ENCODE results near the gene BSCL2.
"Not testable (repeated sequence)": the region's sequence is repeated elsewhere in the genome, so short reads cannot be mapped to it uniquely, and the experiment has no call there.

BSCL2 gene

DNA sequence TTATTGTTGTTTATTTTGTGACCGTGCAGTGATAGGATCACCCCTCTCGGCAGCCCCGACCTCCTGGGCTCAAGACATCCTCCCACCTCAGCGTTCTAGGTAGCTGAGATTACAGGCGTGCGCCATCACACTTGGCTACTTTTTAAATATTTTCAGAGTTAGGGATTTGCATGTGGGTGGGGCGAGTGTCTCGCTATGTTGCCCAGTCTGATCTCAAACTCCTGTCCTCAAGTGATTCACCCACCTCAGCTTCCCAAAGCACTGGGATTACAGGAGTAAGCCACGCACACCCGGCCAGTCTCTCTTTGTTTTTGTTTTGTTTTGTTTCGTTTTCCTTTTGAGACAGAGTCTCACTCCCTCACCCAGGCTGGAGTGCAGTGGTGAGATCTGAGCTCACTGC, 52.9 kb downstream of the BSCL2 start:
- TF ChIP-seq, protein P1, sequence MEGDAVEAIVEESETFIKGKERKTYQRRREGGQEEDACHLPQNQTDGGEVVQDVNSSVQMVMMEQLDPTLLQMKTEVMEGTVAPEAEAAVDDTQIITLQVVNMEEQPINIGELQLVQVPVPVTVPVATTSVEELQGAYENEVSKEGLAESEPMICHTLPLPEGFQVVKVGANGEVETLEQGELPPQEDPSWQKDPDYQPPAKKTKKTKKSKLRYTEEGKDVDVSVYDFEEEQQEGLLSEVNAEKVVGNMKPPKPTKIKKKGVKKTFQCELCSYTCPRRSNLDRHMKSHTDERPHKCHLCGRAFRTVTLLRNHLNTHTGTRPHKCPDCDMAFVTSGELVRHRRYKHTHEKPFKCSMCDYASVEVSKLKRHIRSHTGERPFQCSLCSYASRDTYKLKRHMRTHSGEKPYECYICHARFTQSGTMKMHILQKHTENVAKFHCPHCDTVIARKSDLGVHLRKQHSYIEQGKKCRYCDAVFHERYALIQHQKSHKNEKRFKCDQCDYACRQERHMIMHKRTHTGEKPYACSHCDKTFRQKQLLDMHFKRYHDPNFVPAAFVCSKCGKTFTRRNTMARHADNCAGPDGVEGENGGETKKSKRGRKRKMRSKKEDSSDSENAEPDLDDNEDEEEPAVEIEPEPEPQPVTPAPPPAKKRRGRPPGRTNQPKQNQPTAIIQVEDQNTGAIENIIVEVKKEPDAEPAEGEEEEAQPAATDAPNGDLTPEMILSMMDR (IDR thresholded peaks at IDR 0.05; ENCODE audit: low read depth, low read length) = no peak
- DNase-seq (ENCODE audit: low read depth in 2 of 2) = no peak

DNA sequence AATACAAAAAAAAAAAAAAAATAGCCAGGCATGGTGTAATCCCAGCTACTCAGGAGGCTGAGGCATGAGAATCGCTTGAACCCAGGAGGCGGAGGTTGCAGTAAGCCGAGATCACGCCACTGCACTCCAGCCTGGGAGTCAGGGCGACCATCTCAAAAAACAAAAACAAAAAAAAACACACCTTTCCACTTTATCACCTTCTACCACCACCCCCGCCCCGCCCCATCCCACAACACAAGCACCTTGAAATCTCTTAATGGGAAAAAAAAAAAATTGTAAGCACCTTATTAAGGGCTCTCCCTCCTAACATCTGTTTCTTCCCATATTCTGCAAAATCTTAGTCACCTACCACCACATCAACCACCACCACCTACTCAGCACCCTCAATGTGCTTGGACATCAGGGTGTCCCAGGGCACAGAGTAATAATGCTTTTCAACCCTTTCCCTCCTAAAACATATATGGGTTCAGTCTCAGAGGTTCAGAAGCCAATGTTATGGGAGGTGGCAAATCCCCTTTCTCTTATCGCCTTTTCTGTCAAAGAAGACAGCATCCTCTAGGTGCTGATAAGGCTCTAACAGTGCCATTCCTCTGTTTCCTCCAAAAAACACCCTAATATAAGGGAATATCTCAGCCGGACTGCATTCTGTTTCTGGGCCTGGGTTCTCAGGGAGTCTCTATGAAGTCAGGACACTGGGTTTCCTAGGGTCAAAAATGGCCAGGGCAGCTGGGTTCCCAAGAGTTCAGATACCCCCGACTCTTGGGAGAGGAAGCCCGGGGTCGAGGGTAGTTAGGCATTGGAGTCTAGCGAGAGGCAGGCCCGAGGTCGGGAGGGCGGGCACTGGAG, 54.8 kb downstream of the BSCL2 start:
- TF ChIP-seq, protein P1 (IDR thresholded peaks at IDR 0.05; ENCODE audit: low read depth, low read length) = no peak
- H3K4me3 ChIP-seq (replicated peaks in 1 of 2; ENCODE audit: low read depth in 2 of 2, low read length in 2 of 2) = peak overlapping the region; percentile 78 to 87
- peak in 1 of 2 donors; percentile 9 for DNase-seq (ENCODE audit: low read depth in 2 of 2)

More for the DNA sequence above, 52.9 kb downstream of the BSCL2 start:
- no peak overlapping the region for H3K4me3 ChIP-seq (replicated peaks in 1 of 2; ENCODE audit: low read depth in 2 of 2, low read length in 2 of 2)

DNA sequence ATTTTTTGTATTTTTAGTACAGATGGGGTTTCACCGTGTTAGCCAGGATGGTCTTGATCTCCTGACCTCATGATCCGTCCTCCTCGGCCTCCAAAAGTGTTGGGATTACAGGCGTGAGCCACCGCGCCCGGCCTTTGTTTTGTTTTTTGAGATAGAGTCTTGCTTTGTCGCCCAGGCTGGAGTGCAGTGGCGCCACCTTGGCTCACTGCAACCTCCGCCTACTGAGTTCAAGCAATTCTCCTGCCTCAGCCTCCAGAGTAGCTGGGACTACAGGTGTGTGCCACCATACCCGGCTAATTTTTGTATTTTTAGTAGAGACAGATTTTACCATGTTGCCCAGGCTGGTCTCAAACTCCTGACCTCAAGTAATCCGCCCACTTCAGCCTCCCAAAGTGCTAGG, 56.9 kb downstream of the BSCL2 start:
- DNase-seq (ENCODE audit: low read depth in 2 of 2); H3K4me3 ChIP-seq (replicated peaks in 1 of 2; ENCODE audit: low read depth in 2 of 2, low read length in 2 of 2): not testable (repeated sequence)

DNA sequence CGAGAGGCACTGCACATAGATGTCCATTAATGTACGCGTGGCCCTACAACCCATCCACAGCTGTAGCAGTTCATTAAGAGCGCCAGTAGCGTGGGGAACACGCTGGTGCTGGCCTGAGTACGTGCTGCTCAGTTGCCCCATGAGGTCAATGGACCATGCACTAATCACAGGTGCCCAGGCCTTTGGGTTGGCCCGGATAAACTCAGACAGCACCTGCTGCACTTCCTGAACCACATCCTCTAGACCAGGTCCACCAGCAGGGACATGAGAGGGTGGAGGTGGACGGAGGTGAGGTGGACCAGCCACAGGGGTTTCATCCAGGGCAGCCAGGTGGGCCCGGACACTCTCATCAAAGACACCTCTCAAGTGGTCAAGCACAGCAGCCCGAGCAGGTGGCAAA, 57.7 kb downstream of the BSCL2 start:
- H3K4me3 ChIP-seq (replicated peaks in 1 of 2; ENCODE audit: low read depth in 2 of 2, low read length in 2 of 2) = no peak overlapping the region
- TF ChIP-seq, protein P1 (IDR thresholded peaks at IDR 0.05; ENCODE audit: low read depth, low read length) = no peak
- no peak for DNase-seq (ENCODE audit: low read depth in 2 of 2)

DNA sequence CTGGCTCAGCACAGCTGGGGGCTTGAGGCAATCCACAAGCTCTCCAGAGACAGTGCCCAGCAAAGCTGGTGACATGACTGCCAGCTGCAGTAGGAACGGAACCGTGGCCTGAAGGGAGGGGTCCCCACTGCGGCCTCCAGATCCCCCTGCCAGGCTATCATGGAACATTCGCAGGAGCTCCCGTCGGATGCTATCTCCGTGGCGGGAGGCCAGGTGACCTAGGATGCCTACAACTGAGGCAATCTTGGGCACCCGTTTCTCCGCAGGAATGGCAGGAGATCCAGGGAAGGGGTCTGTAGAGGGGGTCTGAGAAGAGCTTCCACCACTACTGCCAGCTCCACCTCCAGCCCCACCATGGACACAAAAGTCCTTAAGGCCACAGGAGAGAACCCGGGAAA, 58.3 kb downstream of the BSCL2 start:
- DNase-seq (ENCODE audit: low read depth in 2 of 2) = no peak
- TF ChIP-seq, protein P1 (IDR thresholded peaks at IDR 0.05; ENCODE audit: low read depth, low read length) = no peak
- H3K4me3 ChIP-seq (replicated peaks in 1 of 2; ENCODE audit: low read depth in 2 of 2, low read length in 2 of 2) = no peak overlapping the region

DNA sequence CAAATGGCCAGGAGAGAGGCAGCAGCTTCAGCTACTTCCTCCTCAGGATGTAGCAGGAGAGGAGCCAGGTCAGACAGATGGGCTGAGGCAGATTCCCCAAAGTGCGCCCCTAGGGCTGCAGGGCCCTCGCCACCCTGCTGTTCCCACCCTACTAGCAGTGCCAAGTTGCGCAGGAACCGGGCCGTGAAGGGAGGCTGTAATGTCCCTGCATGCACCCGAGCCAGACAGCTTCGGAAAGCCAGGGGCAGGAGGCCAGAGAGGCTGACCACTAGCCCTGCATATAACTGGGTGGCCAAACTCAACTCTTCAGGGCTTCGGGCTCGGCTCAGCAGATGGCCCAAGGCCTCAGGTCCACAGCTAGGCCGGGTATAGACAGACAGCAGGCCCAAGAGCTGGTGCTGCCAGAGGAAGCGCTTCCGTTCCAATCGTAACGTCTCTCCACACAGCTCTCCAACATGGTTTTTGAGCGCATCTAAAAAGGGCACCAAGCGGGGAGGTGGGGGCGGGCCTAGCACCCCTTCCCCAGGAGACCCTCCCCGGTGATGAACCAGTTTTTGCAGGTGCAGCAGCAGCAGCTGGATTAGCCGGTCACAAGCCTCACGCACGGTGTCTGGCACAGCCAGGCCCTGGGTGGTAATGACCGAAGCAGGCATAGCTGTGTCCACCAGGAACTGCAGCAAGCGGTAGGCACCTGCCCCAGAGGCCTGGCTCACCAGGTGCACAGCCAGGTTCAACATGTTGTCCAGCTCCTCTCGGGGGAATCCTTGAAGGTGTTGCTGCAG, 58.8 kb downstream of the BSCL2 start:
- H3K4me3 ChIP-seq (replicated peaks in 1 of 2; ENCODE audit: low read depth in 2 of 2, low read length in 2 of 2) = no peak overlapping the region
- TF ChIP-seq, protein P1 (IDR thresholded peaks at IDR 0.05; ENCODE audit: low read depth, low read length) = no peak
- DNase-seq (ENCODE audit: low read depth in 2 of 2) = no peak

DNA sequence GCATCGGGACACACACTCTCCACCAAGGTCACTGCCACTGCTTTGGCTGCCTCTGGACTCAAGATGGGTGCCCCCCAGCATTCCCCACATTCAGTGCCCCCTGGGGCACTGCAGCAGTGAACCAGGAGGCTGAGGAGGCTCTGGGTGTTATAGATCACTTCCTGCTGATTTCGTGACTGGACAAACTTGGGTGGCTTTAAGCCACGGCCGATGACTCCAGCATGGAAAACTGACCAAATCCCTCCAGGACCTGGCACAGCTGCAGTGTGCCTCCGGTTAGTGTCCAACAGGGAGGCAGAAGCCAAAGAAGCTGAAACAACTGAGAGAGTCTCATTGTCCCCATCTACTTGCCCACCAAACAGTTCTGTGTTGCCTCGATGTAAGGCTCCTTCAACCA, 59.6 kb downstream of the BSCL2 start:
- TF ChIP-seq, protein P1 (IDR thresholded peaks at IDR 0.05; ENCODE audit: low read depth, low read length) = no peak
- no peak overlapping the region for H3K4me3 ChIP-seq (replicated peaks in 1 of 2; ENCODE audit: low read depth in 2 of 2, low read length in 2 of 2)
- no peak for DNase-seq (ENCODE audit: low read depth in 2 of 2)

Data from cardiac fibroblast (primary cell).